HepG2 (cell line): ENCODE results near the gene MRPL10. TPM values are rescaled to one million over a fixed set of nuclear protein-coding genes. Genes with fewer than 3 reads are reported as not detected.

ENCODE experiments used
- MTF1 ChIP-seq: sonication (generic); formaldehyde crosslinking; IDR thresholded peaks from 2 replicates; pipeline ENCODE4 v1.5.0; 2020; ENCODE audit warnings: missing genetic modification reagents
- NFIB ChIP-seq: sonication (generic); formaldehyde crosslinking; IDR thresholded peaks from 2 replicates; pipeline ENCODE4 v1.9.0; 2021; ENCODE audit warnings: missing genetic modification reagents, mild to moderate bottlenecking, borderline replicate concordance
- NFYC ChIP-seq: IDR thresholded peaks from 2 replicates; pipeline ENCODE4 v1.6.1; 2016; ENCODE audit warnings: missing genetic modification reagents, missing compliant biosample characterization
- NR2F2 ChIP-seq: IDR thresholded peaks from 2 replicates; pipeline ENCODE4 v1.6.1; 2012; ENCODE audit warnings: low read depth, inconsistent platforms, borderline replicate concordance
- PHF20 ChIP-seq: sonication (generic); formaldehyde crosslinking; IDR thresholded peaks from 2 replicates; pipeline ENCODE4 v1.5.0; 2020; ENCODE audit warnings: mild to moderate bottlenecking, missing genetic modification reagents
- SMYD3 ChIP-seq: sonication (generic); formaldehyde crosslinking; IDR thresholded peaks from 2 replicates; pipeline ENCODE4 v1.8.1; 2023; ENCODE audit warnings: mild to moderate bottlenecking, missing genetic modification reagents
- THAP11 ChIP-seq: IDR thresholded peaks from 2 replicates; pipeline ENCODE4 v1.6.1; 2016; ENCODE audit warnings: missing biosample characterization, missing genetic modification reagents
- ZBTB26 ChIP-seq: IDR thresholded peaks from 2 replicates; pipeline ENCODE4 v1.6.1; 2016; ENCODE audit warnings: missing compliant biosample characterization, missing genetic modification reagents, borderline replicate concordance
- ZNF124 ChIP-seq: sonication (generic); formaldehyde crosslinking; IDR thresholded peaks from 2 replicates; pipeline ENCODE4 v1.4.0; 2020; ENCODE audit warnings: missing genetic modification reagents
- ZNF138 ChIP-seq: sonication (generic); formaldehyde crosslinking; IDR thresholded peaks from 2 replicates; pipeline ENCODE4 v1.5.0; 2020; ENCODE audit warnings: mild to moderate bottlenecking, low read depth, missing genetic modification reagents
- ZNF17 ChIP-seq: sonication (generic); formaldehyde crosslinking; IDR thresholded peaks from 2 replicates; pipeline ENCODE4 v1.5.0; 2020; ENCODE audit warnings: mild to moderate bottlenecking, missing genetic modification reagents
- ZNF543 ChIP-seq: sonication (generic); formaldehyde crosslinking; IDR thresholded peaks from 2 replicates; pipeline ENCODE4 v1.4.0; 2020; ENCODE audit warnings: mild to moderate bottlenecking, missing genetic modification reagents
- ZNF619 ChIP-seq: sonication (generic); formaldehyde crosslinking; IDR thresholded peaks from 2 replicates; pipeline ENCODE4 v1.4.0; 2020; ENCODE audit warnings: mild to moderate bottlenecking, missing genetic modification reagents
- ZNF790 ChIP-seq: sonication (generic); formaldehyde crosslinking; IDR thresholded peaks from 2 replicates; pipeline ENCODE4 v1.8.0; 2022; ENCODE audit warnings: missing genetic modification reagents, mild to moderate bottlenecking, borderline replicate concordance
- polyA plus RNA-seq, 8 experiments: library from polyadenylated mRNA; depleted of rRNA in 3 of 8; stranded (reverse) in 7 of 8; unstranded in 1 of 8; fragments of >200 nt; fragmentation: Illumina TruSeq in 4 of 8; extraction: Trizol in 4 of 8; gene quantifications; 2 replicates each; pipeline versions ENCODE4 v1.2.1 to v1.2.3, GENCODE V29; 2011 to 2016; ENCODE audit warnings: low read depth in 4 of 8, missing spikeins in 1 of 8, mixed read lengths in 1 of 8; ENCODE audit not compliant: insufficient read depth in 1 of 8
- total RNA-seq, 5 experiments: library from RNA; depleted of rRNA; stranded (reverse); fragments of >200 nt; fragmentation: Illumina TruSeq; extraction: Trizol; gene quantifications; 2 replicates each; pipeline ENCODE4 v1.2.3, GENCODE V29; 2016; ENCODE audit warnings: low read depth in 1 of 5
- TF ChIP-seq, protein P1 (sequence below): sonication (generic); formaldehyde crosslinking; IDR thresholded peaks from 2 replicates; pipeline ENCODE4 v1.4.0; 2020; ENCODE audit warnings: low read depth, missing genetic modification reagents
- TF ChIP-seq, protein P2 (sequence below): sonication (generic); formaldehyde crosslinking; IDR thresholded peaks from 2 replicates; pipeline ENCODE4 v1.4.0; 2020; ENCODE audit warnings: missing genetic modification reagents
- TF ChIP-seq, protein P3 (sequence below): sonication (generic); formaldehyde crosslinking; IDR thresholded peaks from 2 replicates; pipeline ENCODE4 v1.8.1; 2023; ENCODE audit warnings: mild to moderate bottlenecking, inconsistent platforms, moderate library complexity, missing genetic modification reagents, borderline replicate concordance
- TF ChIP-seq, protein P4 (sequence below): sonication (generic); formaldehyde crosslinking; IDR thresholded peaks from 2 replicates; pipeline ENCODE4 v1.8.1; 2023; ENCODE audit warnings: mild to moderate bottlenecking, missing genetic modification reagents

Gene MRPL10
- total and polyA plus RNA-seq, 2 of the 13 experiments (the other 11 are each of a cell fraction or from before 2014, with no cell fraction given): 56.7 to 149 TPM

DNA sequence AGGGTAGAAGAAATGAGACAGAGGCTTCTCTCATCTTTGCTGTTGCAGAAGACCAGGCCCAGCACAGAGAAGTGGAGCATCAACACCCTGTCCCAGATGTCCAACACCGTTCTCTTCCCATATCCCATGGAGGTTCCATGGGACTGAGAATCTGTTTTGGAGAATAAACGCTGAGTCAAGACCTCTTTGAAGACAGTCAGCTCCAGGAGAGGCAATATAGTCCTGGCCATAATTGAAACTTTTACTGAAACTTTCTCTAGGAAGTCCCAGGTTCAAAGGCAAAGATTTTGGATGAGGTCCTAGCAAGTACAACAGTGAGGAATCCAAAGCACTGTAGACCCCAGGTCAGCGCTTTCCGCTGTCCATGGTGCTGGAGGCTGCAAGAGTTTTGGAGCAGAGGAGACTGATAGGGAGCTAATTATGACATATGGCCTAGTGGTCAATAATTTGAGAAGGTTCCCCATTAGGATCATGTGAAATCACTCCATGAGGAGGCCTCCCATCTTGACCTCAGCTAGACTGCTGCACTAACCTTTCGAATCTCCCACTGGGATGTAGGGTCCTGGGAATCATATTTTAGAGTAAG, 45.7 kb downstream of the MRPL10 start (continued):
- TF ChIP-seq, protein P1, sequence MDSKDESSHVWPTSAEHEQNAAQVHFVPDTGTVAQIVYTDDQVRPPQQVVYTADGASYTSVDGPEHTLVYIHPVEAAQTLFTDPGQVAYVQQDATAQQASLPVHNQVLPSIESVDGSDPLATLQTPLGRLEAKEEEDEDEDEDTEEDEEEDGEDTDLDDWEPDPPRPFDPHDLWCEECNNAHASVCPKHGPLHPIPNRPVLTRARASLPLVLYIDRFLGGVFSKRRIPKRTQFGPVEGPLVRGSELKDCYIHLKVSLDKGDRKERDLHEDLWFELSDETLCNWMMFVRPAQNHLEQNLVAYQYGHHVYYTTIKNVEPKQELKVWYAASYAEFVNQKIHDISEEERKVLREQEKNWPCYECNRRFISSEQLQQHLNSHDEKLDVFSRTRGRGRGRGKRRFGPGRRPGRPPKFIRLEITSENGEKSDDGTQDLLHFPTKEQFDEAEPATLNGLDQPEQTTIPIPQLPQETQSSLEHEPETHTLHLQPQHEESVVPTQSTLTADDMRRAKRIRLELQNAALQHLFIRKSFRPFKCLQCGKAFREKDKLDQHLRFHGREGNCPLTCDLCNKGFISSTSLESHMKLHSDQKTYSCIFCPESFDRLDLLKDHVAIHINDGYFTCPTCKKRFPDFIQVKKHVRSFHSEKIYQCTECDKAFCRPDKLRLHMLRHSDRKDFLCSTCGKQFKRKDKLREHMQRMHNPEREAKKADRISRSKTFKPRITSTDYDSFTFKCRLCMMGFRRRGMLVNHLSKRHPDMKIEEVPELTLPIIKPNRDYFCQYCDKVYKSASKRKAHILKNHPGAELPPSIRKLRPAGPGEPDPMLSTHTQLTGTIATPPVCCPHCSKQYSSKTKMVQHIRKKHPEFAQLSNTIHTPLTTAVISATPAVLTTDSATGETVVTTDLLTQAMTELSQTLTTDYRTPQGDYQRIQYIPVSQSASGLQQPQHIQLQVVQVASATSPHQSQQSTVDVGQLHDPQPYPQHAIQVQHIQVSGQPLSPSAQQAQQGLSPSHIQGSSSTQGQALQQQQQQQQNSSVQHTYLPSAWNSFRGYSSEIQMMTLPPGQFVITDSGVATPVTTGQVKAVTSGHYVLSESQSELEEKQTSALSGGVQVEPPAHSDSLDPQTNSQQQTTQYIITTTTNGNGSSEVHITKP (CRISPR knock-in tag): no peak
- TF ChIP-seq MTF1 (CRISPR knock-in tag) (no peak; the same call in 1 of the 2 replicates), THAP11 (CRISPR knock-in tag) (peak; percentile 54; the same call in 1 of the 2 replicates), ZNF17 (CRISPR knock-in tag) (no peak), ZNF543 (no peak), NFYC (CRISPR knock-in tag) (no peak), ZNF124 (CRISPR knock-in tag) (0 out of 2 replicates have a peak, but pooled peaks have one; percentile 59), NFIB (CRISPR knock-in tag) (no peak), NR2F2 (no peak), PHF20 (CRISPR knock-in tag) (no peak), ZNF138 (CRISPR knock-in tag) (0 out of 2 replicates have a peak, but pooled peaks have one; percentile 31), SMYD3 (CRISPR knock-in tag) (no peak), ZNF790 (CRISPR knock-in tag) (no peak), ZNF619 (CRISPR knock-in tag) (no peak), ZBTB26 (CRISPR knock-in tag) (peak; percentile 78; the same call in 1 of the 2 replicates)
- TF ChIP-seq, protein P2, sequence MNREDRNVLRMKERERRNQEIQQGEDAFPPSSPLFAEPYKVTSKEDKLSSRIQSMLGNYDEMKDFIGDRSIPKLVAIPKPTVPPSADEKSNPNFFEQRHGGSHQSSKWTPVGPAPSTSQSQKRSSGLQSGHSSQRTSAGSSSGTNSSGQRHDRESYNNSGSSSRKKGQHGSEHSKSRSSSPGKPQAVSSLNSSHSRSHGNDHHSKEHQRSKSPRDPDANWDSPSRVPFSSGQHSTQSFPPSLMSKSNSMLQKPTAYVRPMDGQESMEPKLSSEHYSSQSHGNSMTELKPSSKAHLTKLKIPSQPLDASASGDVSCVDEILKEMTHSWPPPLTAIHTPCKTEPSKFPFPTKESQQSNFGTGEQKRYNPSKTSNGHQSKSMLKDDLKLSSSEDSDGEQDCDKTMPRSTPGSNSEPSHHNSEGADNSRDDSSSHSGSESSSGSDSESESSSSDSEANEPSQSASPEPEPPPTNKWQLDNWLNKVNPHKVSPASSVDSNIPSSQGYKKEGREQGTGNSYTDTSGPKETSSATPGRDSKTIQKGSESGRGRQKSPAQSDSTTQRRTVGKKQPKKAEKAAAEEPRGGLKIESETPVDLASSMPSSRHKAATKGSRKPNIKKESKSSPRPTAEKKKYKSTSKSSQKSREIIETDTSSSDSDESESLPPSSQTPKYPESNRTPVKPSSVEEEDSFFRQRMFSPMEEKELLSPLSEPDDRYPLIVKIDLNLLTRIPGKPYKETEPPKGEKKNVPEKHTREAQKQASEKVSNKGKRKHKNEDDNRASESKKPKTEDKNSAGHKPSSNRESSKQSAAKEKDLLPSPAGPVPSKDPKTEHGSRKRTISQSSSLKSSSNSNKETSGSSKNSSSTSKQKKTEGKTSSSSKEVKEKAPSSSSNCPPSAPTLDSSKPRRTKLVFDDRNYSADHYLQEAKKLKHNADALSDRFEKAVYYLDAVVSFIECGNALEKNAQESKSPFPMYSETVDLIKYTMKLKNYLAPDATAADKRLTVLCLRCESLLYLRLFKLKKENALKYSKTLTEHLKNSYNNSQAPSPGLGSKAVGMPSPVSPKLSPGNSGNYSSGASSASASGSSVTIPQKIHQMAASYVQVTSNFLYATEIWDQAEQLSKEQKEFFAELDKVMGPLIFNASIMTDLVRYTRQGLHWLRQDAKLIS: no peak
- TF ChIP-seq, protein P3, sequence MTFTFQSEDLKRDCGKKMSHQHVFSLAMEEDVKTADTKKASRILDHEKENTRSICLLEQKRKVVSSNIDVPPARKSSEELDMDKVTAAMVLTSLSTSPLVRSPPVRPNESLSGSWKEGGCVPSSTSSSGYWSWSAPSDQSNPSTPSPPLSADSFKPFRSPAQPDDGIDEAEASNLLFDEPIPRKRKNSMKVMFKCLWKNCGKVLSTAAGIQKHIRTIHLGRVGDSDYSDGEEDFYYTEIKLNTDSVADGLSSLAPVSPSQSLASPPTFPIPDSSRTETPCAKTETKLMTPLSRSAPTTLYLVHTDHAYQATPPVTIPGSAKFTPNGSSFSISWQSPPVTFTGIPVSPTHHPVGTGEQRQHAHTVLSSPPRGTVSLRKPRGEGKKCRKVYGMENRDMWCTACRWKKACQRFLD (CRISPR knock-in tag): no peak
- TF ChIP-seq, protein P4, sequence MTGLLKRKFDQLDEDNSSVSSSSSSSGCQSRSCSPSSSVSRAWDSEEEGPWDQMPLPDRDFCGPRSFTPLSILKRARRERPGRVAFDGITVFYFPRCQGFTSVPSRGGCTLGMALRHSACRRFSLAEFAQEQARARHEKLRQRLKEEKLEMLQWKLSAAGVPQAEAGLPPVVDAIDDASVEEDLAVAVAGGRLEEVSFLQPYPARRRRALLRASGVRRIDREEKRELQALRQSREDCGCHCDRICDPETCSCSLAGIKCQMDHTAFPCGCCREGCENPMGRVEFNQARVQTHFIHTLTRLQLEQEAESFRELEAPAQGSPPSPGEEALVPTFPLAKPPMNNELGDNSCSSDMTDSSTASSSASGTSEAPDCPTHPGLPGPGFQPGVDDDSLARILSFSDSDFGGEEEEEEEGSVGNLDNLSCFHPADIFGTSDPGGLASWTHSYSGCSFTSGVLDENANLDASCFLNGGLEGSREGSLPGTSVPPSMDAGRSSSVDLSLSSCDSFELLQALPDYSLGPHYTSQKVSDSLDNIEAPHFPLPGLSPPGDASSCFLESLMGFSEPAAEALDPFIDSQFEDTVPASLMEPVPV (CRISPR knock-in tag): no peak
